Erythroblast (primary cell): ENCODE measurements around the gene CBX2.

Experiments
- GATA1 ChIP-seq: IDR thresholded peaks from 2 replicates; pipeline ENCODE4 v1.6.1; 2011; ENCODE audit warnings: low read depth, mild to moderate bottlenecking, control low read depth, low read length, moderate library complexity
- POLR2A ChIP-seq: IDR thresholded peaks from 2 replicates; pipeline ENCODE4 v1.6.1; 2011; ENCODE audit warnings: mild to moderate bottlenecking, low read length

DNA sequence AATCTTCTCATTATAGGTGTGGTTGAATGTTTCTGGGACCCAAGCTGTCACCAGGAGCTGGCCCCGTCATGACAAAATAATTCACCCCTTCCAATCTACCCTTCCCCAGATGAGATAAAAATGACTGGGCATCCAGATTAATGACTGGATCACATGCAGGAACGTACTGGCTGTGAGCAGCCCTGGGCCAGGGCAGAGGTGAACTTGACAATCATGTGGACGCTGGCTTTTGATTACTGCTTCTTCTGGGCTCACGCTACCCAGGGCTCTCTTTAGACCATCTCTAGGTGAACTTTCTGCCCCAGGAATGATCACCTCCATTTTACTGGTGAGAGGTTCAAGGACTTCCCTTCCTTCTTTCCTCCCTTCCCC is 43.0 kb downstream of the CBX2 start:
- TF ChIP-seq POLR2A = no peak
- TF ChIP-seq GATA1 = no peak
